Stimulated activated CD4-positive, alpha-beta T cell treated with anti-CD3 and anti-CD28 coated beads, TNF-alpha, amount 100 ng/mL, for 48 hours (primary cell): ENCODE data around the gene CAPN5.
"Not testable (repeated sequence)": the region's sequence is repeated elsewhere in the genome, so short reads cannot be mapped to it uniquely, and the experiment has no call there.

Experiments used
- DNase-seq, 3 donors: peaks; one replicate each; pipeline ENCODE4 v3.0.0-alpha.2; 2020; ENCODE audit warnings: low read depth in 3 of 3

The CAPN5 gene

DNA sequence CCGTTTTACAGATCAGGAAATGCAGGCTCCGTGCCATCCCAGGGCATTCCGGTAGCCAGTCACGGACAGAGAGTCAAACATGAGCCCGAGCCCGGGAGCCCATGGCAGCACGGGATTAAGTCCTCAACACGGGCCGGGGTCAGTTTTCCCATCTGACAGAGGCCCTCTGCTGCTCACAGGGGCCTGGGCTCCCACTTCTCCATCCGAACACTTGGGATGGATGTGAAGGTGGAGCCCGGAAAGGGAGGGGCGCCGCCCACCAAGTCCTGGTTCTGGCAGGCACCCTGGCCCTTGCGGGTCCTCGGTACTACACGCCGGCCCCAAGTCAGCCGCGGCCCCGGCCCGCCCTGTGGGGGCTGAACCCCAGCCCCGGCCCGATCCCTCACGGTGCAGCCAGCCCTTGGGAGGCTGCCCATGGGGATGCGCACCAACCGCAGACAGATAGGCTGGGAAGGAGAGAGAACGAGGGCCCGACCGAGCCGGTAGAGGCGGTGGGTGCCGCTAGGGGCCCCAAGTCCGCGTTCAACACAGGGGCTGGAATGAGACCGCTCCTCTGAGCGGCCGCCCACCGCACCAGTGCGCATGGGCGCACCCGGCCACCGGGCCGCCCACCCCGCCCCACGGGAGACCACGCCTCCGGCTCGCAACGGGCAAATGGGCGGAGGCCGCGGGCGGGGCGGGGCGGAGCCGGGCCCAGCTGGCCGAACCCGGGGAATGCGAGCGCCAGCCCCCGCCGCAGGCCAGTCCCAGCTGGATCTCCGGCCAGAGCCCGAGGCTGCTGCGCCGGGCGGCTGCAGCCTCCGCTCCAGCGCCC, at the start of gene CAPN5:
Gene CAPN5, plus strand, starts transcription at position 743 of the 814 bp plus-strand sequence. CDS start 17,916 bp downstream, outside the sequence.
- DNase-seq: peak; percentile 67 to 85 (median 74)

DNA sequence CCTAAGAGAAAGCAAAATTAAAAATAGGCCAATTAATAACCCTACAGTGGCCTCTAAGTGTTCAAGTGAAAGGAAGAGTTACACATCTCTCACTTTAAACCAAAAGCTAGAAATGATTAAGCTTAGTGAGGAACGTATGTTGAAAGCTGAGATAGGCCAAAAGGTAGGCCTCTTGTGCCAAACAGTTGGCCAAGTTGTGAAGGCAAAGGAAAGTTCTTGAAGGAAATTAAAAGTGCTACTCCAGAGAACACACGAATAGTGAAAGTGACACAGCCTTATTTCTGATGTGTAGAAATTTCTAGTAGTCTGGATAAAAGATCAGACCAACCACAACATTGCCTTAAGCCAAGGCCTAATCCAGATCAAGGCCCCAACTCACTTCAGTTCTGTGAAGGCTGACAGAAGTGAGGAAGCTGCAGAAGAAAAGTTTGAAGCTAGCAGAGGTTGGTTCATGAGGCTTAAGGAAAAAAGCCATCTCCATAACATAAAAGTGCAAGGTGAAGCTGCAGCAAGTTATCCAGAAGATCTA, 48.3 kb upstream of the CAPN5 start:
- not testable (repeated sequence) for DNase-seq

DNA sequence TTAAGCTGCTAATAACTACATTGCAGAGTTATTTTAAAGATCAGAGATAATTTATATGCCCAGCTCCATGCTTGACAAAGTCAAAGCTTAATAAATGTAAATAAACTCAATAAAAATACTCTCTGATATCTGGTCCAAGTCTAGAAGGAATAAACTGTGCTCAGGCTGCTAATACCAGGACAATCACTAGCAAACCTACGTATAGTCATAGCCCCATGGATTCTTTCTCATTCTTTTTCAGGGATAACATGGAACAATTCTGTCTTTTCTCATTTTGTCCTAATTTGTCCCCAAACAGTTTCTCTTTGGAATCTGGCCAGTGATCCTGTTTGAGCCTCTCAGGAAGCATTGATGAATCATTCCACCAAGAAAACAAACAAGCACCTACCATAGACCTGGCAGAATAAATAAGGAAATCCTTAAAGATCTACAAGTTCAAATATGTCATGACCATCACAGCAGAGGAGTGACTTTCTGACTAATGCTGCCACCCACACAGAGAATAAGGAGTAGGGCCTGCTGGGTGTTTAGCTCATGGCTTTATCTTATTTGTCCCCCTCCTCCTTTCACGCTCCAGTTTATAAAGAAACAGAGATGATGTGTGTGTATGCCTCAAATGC, 46.7 kb upstream of the CAPN5 start:
- DNase-seq: no peak

DNA sequence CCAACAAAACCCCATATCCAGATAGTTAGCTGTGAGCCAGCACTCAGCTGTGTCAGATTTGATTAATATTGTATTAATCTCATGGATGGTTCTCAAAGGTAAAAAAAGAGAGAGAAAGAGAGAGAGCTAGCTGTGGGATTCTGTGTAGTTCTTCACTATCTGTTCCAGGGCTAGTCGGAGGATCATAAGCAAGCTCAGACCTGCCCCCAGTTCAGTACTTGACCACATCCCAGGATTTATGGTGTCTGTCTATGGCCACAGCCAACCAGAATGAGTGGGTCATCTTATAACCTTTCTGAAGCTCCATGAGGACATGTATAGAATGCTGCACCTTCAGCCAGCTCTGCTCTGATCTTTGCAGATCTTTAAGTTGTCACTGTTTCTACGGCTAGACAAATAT, 46.0 kb upstream of the CAPN5 start:
- DNase-seq: no peak

DNA sequence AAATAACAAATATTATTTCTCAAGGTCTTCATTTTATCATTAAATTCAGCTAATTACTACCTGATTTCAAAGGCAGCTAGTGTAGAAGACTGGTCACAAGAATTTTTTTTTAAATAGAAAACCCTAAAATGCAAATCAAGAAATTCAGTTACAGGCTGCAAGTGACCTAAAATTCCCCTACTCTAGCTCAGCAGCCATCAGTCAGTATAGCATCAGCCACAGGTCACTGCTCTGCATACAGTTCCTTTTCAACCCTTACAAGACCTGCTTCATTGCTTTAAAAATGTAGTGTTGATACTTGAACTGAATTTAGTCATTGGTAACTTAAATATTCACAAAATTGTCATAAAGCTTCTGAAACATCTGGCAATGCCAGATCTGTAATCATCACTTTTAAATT, 42.0 kb upstream of the CAPN5 start:
- no peak for DNase-seq

DNA sequence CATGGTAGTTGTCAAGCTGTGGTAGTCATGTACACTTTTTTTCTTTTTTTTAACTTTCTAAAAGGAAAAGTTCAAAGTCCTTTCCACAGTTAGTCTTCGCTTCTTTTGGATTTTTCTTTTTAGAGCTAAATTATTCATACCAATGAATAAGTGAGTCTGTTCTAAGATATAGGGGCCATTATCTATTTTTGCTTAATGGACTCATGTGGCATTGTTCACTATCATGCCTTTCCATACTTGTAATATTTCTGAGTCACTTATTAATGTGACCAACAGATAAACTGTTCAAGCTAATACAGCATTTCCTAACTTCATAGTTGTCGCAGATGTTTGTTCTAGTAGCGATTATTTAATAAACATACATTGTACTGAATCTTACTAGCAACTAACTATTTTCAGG, 40.5 kb upstream of the CAPN5 start:
- no peak for DNase-seq

DNA sequence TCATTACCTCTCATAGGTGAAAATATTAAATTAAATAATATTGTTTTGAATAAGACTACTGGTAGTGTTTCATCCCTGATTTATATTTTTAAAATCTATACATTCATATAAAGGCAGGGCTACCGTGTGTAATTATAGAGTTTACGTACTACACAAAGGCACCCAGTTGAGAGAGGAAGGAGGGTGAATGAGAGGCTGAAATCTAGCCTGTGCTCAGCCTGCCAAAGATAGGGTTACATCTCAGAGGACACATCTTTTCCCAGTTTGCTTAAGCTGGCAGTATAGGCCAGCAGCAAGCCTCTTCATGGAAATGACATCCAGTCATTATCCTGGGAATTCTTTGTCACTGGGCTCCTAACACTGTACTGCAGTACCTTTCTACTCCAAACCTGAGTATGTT, 40.0 kb upstream of the CAPN5 start:
- DNase-seq: no peak

DNA sequence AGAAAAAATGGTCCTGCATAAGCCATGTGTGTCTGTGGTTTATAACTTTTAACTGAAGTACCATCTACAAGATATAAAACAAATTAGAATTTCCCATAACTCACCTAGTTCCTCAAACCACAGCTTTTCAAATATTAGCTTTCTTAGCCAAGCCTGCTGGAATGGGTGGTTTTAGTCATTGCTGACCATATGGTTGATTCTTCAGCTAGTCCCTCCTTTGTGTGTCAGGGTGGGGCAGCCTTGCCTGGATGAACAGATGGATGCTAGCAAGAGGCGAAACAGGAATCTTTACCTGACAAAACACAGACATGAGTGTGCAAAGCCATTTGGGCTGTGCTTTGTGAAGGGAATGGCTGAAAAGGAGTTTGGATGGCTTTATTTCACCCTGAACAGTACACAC, 39.5 kb upstream of the CAPN5 start:
- DNase-seq: no peak

DNA sequence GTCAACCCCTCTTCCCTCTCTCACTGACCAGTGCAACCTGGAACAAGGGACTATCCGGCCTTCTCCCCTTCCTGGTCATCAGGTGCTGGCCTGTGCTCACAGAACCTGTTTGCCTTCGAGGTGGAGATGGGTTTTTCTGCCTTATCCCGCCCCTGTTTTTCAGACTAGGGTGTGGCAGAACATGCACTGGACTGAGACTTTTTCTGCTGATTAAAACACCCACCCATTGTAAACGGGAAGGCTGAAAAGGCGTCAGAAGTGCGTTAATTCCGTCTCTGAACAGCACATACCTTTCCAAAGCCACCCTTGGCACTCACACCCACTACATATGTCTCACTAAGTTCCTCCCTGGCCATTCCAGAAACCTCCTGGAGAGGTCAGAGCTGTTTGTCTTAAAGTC, 36.9 kb upstream of the CAPN5 start:
- DNase-seq: no peak

DNA sequence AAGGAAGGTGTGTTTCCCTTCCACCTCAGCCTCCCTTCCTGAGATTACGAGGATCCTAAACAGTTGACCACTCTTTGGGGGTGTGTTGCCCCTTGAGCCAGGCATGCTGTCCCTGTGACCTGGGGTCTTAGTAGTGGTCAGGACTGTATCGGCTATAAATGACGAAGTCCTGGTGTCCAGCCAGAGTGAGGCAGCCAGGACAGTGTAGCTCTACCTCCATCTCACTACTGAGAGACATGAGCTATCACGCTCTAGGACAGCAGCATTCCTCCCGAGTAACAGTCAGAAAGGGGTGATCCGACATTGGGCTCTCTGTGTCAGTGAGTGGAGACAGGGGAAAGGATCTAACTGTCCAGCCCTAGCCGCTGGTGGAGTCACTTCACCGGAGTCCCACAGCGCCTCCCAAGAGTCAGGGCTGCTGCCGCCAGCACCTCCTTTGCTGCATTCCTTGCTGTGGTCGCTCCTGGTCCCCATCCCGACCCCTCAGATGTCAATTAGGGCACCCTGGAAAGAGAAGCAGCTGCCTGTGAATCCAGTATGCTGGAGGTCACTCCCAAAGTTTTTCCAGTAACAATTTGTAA, 35.8 kb upstream of the CAPN5 start:
- no peak for DNase-seq

DNA sequence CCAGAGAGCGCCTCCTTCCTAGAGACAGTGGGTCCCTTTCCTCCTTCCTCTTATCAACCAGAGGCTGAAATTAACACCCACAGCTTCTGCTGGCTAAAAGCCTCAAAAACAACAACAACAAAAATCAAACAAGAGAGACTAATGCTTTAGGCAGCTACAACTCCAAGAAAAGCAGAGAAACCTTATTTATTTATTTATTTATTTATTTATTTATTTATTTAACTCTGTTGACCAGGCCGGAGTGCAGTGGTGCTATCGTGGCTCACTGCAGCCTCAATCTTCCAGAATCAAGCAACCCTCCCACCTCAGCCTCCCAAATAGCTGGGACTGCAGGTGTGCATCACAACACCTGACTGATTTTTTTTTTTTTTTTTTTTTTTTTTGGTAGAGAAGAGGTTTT, 35.2 kb upstream of the CAPN5 start:
- no peak for DNase-seq

DNA sequence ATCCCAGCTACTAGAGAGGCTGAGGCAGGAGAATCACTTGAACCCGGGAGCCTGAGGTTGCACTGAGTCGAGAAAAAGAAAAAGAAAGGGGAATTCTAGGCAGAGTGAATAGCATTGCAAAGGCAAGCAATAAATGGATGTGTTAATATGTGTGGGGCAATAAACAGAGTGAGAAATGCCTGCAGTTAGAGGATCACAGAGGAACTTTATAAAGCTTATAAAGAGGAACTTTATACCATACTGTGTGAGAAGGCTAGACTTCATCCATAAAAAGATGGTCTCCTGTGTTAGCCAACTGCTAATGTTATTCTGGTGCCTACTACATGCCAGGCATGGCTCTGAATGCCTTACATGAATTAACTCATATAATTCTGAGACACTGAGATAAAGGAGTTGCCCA, 31.7 kb upstream of the CAPN5 start:
- DNase-seq: no peak

DNA sequence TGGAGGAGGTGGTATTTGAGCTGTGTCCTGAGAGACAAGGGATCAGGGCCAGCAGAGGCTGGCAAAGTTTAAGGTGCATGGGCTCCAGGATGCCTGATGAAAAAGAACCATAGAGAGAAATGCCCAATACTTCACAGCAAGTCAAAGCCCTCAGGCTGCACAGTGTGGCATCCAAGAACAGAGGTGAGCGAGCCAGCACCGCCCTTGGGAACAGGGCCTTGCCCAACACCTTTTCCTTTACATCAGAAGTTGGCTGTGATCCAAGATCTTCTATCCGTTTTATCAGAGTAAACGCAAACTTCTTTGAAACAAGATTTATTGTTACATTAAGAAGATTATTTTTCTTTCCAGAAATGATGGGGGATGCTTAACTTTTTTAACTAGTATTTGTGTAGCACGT, 31.2 kb upstream of the CAPN5 start:
- DNase-seq: no peak

DNA sequence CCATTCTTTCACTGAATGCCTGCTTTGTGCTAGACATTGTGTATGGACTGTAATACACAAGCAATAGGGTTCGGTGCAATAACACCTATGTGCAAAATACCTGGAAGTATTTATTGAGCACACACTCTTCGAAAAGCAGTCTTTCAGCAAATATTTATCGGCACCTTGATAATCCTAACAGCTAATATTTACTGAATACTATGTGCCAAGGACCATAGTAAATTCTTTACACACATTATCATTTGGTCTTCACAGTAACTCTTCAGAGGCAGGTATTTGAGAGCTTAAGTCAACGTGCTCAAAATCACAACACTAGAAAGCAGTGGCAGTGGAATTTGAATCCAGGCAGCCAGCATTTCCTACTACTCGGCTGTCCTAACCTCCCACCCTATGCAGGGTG, 30.4 kb upstream of the CAPN5 start:
- DNase-seq: no peak

DNA sequence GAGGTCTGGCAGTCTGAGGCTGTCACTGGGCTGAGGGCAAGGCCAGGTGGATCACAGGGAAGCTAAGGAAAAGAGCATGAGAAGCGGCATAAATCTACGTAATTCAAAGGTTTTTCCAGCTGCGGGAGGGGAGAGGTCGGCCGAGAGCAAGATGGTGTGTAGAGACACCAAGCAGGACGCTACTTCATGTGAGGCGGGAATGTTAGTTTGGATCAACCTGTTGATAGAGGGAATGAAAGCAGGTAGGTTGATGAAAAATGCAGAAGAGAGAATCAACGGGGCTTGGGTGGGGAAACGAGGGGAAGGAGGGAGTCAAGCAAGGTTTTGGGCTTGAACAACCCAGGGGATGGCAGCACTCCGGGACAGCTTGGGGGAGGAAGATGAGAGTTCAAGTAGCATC, 29.7 kb upstream of the CAPN5 start:
- DNase-seq: no peak

DNA sequence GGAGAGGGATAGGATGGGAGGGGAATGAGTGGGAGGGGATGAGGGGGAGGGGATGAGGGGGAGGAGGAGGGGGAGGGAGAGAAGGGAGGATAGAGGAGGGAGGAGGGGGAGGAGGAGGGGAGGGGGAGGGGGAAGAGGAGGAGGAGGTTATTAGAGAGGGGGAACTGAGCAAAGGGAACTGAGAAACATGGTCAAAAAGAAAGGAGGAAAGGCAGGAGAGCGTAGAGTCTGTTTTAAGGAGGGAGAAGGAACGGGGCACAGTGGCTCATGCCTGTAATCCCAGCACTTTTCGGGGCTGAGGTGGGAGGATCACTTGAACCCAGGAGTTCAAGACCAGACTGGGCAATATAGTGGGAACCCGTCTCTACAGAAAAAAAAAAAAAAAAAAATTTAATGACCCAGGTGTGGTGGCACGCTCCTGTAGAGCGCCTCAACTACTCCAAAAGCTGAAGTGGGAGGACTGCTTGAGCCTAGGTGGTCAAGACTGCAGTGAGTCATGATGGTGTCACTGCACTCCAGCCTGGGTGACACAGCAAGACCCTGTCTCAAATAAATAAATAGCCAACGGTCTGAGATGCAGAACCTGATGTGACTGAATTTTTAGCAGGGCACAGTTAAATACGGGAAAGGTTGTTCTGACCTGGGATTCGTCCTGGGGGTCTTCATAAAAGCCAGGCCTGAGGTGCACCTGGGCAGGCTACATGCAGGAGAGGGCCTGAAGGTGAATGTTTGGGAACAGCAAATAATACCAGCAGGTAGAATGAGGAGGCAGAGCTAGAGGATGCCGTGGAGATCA, 28.5 kb upstream of the CAPN5 start:
- no peak for DNase-seq

DNA sequence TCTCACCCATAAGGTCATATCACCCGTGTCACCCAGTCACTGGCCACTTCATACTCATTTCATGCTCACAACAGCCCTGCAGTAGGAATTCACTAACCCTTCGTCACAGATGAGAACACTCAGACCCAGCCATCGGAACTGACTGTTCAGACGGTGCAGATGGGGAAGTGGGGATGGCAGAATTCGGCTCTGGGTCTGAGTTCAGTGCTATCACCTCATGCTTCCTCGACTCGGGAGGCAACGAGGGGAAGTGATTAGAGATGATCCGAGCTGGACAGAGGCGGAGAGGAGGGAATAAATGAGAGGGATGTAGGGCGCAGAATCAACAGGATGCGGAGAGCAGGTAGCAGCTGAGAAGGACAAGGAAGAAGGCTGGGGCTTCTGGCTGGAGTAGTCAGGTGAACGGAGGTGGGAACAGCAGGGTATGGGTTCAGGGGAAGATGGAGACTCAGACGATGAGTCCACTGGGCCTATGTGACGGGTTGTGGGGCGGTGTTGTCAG, 27.9 kb upstream of the CAPN5 start:
- DNase-seq: no peak

DNA sequence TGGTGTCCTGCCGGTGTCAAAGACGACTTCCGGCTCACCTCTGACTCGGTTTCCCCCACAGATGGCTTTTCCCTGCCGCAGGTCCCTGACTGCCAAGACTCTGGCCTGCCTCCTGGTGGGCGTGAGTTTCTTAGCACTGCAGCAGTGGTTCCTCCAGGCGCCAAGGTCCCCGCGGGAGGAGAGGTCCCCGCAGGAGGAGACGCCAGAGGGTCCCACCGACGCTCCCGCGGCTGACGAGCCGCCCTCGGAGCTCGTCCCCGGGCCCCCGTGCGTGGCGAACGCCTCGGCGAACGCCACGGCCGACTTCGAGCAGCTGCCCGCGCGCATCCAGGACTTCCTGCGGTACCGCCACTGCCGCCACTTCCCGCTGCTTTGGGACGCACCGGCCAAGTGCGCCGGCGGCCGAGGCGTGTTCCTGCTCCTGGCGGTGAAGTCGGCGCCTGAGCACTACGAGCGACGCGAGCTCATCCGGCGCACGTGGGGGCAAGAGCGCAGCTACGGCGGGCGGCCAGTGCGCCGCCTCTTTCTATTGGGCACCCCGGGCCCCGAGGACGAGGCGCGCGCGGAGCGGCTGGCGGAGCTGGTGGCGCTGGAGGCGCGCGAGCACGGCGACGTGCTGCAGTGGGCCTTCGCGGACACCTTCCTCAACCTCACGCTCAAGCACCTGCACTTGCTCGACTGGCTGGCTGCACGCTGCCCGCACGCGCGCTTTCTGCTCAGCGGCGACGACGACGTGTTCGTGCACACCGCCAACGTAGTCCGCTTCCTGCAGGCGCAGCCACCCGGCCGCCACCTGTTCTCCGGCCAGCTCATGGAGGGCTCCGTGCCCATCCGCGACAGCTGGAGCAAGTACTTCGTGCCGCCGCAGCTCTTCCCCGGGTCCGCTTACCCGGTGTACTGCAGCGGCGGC, 27.0 kb upstream of the CAPN5 start:
- no peak for DNase-seq

DNA sequence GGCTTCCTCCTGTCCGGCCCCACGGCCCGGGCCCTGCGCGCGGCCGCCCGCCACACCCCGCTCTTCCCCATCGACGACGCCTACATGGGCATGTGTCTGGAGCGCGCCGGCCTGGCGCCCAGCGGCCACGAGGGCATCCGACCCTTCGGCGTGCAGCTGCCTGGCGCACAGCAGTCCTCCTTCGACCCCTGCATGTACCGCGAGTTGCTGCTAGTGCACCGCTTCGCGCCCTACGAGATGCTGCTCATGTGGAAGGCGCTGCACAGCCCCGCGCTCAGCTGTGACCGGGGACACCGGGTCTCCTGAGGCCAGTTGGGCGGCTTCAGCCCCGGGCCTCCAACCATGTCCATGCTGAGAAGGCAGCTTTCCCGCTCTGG, 26.4 kb upstream of the CAPN5 start:
- no peak for DNase-seq

DNA sequence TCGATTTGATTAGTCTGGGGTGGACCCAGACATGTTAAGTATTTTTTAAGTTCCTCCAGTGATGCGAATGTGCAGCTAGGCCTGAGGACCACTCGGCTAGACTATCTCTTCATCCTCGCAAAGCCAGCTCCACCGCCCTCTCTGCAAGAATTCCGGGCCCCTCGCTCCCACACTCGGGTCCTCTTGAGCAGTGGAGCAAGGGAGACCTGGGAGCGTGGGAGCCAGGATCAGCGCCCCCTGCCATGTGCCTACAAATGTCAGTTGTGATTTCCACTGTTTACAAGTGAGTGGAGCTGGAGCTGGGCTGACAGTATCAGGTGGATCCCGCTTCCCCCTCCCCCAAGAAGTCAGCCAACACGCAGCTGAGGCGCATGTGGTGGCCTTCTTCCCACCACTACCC, 25.9 kb upstream of the CAPN5 start:
- no peak for DNase-seq
